ENCODE measurements around the gene TBXAS1.

The TBXAS1 gene

DNA sequence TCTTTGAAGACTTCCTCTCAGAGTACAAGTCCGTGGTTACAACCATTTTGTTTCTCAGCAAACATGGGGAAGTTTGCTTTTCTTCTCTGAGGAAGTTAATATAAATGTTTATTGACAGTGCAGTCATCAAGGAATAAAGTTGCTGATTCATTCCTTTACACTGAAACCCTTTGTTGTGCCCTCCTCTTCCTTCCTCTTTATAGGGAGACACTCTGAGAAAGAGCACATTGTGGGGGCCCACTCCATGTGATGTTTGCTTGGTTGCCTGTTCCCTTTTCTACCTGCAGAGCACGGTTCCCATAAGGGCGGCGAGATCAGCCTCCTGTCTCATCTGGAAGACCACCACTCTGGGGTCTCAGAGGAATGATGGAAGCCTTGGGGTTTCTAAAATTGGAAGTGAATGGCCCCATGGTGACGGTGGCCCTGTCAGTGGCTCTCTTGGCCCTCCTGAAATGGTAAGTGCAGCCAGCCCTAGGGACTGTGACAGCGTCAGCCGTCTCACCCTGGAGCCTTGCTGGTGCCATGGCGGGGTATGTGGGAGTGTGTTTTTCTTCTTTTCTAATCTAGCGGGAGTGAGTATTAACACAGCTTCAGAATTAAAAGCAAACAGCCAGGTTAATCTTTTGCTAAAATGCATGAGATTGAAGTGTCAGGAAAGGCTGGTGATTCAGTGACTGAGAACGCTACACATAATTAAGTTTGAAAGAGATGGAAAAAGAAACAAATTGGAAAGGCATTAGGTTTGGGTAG, at the start of gene TBXAS1:
TBXAS1 (plus strand) TSS at position 240 of the 750 bp plus-strand sequence; CDS start at position 367, 127 bp downstream.
- peak; percentile 93 for DNase-seq (ENCODE audit: low spot score)

DNA sequence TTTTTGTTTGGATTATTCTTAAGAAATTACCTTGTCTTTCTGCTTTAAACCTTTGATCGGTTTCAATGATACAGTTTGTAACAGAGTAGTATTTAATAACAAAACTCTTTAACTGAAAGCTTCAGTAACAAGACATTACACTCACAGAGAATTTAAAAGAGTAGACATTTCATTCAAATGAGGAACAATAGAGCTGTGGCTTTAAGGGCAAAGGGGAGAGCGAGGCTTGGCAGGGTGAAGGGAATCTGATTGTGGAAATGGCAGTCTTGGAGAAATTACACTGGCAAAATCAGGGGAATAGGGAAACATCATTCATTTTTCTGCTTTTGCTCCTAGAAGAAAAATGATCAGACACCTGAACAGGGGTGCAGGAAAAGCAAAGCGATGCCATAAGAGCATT, 46.1 kb upstream of the TBXAS1 start:
- no peak for DNase-seq (ENCODE audit: low spot score)

DNA sequence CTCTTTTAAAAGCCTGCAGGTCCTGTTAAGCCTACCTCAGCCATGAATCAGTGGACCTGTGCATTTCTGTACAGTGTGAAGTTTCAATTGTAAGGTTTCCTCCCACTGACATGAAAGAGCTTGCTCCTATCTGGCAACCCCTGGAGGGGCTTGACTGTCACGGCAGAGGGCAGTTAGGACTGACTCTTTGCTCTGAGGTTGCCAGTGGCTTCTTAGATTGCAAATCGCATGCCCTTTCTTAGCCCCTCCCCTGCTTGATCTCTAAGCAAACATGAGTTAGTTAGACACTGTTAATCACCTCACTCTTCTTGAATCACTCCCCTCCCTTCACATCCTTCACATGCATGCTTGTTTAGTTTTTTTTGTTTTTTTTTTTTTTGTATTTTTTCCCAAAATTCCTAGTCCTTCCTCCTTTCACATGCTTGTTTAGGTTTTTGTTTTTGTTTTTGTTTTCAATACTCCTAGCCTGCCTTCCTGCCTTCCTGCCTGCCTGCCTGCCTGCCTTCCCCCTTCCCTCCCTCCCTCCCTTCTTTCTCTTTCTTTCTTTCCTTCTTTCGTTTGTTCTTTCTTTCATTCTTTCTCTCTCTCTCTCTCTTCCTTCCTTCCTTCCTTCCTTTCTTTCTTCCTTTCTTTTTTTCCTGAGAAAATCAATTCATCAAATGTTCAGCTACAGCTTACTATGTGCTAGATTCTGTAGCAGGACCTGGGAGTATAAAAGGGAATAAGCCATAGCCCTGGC, 45.2 kb upstream of the TBXAS1 start:
- DNase-seq (ENCODE audit: low spot score) = peak; percentile 40

DNA sequence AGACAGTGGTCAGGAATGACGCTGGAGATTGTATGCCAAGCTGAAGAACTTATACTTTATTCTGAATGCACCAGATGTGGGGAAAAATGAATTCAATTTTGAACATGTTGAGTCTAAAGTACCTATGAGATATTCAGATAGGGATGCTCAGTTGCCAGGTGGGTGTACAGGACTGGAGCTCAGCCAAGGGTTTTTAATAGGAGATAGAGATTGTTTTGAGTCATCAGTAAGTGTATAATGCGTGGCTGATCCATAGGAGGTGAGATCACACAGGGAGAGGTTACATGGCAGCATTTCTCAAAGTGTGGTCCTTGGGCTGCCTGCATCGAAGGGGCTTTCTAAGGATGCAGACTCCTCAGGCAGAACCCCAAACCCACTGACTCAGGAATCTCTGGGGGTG, 44.4 kb upstream of the TBXAS1 start:
- DNase-seq (ENCODE audit: low spot score) = no peak

DNA sequence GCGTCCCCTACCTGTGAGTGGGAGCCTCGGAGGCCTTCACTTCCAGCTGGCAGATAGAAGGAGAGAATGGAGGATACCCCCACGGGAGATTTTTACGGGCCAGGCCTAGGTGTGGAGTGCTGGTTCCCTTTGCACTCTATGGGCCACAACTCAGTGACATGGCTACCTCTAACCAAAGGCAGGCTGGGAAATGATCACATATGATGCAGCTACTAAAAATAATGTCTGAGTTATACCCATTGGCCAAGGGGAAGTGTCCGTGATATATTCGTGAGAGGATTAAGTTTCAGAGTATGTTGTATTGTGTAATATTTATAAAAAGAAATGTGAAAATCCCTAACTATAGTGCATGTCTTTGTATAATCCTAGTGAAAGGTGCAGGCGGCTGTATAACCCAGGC, 37.7 kb upstream of the TBXAS1 start:
- no peak for DNase-seq (ENCODE audit: low spot score)

DNA sequence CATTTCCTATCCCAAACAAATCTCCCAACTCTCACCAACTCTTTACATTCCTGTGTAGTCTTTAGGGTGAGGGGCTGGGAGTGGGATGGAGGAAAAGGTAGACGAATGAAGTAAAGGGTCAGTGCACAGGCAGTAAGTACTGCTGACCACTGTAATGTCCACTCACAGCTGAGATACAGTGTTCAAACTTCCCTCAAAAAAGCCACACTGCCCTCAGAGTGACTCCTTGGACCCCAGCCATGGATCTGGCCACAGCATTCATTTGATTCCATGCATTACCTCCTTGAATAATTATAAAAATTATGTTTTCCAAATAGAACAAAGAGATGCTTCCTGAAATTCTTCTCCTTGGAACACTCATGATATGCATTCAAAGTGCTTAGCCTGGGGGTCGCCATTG, 31.5 kb upstream of the TBXAS1 start:
- DNase-seq (ENCODE audit: low spot score) = no peak

DNA sequence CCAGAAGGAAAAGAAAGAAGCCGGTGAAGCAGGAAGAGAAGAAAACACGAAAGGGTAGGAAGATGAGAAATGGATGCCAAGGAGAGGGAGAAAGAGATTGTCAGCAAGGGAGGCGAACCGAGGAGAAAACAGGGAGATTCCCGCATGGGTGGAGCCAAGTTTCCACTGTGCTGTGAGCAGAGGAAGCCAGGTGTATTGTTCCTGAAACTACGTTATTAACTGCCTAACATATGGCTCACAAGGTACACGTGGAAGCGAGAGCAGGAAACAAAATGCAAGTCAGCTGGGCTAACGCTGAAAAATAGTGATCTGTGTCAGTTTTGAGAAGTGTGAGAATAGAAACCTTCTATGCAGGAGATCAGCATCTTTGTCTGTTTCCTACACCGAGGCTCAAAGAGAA, 30.8 kb upstream of the TBXAS1 start:
- peak; percentile 64 for DNase-seq (ENCODE audit: low spot score)

DNA sequence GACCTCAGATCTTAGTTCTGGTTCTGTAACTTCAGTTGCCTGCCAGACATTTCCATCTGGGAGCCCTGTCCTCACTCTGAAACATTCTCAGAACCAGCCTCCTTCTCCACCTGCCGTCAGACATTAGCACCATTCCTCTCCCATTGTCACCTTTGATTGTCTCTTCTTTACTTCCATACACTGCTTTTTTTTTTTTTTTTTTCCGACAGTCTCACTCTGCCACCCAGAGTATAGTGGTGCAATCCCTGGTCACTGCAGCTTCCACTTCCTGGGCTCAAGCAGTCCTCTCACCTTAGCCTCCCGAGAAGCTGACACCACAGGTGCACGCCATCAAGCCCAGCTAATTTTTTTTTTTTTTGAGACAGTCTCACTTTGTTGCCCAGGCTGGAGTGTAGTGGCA, 30.2 kb upstream of the TBXAS1 start:
- DNase-seq (ENCODE audit: low spot score) = no peak

DNA sequence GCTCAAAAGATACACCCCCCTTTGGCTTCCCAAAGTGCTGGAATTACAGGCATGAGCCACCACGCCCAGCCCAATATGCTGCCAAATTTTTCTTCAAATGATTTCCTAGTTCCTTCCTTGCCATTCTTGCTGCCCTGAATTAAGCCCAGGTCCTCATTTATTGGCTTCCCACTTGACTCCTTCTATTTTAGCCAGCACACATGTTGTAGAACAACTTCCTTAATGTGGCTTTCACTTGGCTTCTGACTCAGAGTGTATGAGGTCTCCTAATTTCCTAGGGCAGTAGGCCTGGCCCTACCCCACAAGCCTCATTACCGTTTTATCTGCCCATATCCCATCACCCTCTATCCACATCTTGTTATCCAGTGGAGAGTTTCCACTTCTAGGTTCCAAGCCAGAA, 29.5 kb upstream of the TBXAS1 start:
- DNase-seq (ENCODE audit: low spot score) = no peak

DNA sequence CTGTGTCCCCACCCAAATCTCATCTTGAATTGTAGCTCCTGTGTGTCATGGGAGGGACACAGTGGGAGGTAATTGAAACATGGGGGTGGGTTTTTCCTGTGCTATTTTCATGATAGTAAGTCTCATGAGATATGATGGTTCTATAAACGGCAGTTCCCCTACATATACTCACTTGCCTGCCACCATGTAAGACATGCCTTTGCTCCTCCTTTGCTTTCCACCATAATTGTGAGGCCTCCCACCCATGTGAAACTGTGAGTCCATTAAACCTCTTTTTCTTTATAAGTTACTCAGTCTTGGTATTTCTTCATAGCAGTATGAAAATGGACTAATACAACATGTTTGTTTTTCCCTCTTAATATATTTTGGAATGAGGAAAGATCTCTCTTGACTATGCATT, 24.5 kb upstream of the TBXAS1 start:
- DNase-seq (ENCODE audit: low spot score) = no peak

DNA sequence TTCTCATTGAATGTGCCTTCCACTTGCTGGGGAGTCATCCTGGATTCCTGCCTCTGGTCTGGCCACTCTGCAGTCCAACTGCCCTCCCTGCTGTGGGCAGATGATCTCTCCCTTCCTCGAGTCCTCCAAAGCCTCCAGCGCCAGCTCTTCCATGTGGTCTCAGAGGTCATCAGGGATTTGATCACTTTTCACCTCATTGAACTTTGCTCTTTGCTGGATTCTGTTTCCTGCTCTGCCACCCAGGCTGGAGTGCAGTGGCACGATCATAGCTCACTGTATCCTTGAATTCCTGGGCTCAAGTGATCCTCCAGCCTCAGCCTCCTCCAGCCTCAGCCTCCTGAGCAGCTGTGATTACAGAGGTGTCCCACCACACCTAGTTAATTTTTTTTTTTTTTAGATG, 22.1 kb upstream of the TBXAS1 start:
- DNase-seq (ENCODE audit: low spot score) = no peak

DNA sequence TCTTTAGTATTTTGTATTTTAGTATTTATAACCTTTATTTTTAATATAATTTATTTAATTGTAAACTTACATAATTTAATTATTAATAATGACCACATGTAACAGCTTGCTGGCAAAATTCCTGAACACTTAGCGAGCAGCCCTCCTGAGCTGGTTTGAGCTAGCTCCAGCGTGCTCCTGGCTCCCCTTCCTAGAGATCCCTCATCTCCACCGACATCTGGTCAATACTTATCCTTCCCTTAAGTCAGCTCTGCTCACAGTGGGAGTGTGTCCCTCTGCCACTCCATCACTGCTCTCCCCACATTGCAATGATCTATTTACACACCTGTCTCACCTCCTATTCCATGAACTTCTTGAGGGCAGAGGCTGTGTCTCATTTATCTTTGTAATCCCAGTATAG, 20.6 kb upstream of the TBXAS1 start:
- DNase-seq (ENCODE audit: low spot score) = no peak

DNA sequence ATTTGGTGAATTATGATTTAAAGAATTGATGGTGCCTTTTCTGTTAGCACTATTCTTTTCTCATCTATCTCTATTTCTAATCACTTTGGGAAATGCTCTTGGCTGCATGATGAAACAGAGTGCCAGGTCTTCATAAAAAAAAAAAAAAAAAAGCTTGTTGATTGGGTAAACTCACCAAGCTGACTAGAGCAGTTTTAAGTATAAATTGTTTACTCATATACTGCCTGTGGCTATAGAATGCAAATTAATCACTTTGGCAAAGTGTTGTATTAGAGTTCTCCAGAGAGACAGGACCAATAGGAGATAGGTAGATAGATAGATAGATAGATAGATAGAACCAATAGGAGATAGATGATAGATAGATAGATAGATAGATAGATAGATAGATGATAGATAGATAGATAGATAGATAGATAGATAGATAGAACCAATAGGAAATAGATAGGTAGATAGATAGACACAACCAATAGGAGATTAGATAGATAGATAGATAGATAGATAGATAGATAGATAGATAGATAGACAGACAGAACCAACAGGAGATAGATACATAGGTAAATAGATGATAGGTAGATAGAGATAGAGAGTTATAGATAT, 20.1 kb upstream of the TBXAS1 start:
- DNase-seq (ENCODE audit: low spot score) = no peak

DNA sequence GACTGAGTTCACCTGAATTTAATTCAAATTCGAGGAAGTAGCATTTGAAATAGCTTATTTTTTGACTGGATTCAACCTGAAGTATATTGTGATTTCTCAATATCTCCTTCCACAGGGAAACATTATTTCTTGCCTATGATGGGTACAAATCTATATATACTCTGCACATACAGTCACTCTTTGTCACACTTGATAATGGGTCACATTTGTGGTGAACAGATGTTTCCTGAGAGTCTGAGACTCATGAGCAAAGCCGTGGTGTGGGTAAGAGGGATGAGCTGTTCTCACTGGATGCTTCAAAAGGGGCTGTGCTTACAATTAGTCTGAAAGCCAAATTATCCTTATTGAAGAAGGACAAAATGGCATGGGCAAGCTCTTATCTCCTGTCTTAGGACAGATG, 18.0 kb upstream of the TBXAS1 start:
- no peak for DNase-seq (ENCODE audit: low spot score)

DNA sequence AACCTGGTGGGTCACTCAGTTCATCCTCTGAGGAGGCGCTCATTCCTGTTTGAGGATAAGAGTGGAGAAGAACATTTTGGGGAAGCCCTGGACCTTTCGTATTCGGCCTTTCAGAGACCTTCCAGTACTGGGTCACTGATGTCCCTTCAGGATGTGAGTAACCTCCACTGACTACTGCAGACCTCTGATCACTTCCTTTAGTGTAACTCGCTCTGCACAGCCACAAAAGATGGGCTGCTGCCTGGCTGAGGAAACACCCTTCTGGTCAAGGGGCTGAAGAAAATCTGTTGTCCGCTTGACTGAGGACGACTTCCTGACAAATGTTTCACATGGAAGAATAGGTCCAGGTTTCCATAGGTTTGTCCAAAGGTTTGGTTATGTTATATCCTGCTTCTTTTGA, 15.9 kb upstream of the TBXAS1 start:
- no peak for DNase-seq (ENCODE audit: low spot score)

DNA sequence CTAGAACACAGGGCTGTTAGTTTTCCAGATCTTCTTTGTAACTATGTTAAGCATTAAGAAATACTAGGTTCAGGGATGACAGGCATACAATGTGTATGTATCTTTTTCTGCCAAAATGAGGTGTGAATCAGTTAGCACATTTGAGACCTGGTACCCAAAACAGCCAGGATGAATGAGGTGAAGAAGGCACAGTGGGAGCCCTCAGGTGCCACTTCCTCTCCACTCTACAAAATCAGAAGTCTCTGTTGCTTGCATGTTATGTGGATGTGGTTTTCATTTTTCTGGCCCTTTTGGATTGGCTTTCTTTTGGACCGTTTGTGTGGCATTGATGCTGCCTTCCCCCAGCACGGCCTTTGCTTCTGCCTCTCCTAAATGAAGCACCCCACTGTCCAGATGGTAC, 15.4 kb upstream of the TBXAS1 start:
- DNase-seq (ENCODE audit: low spot score) = no peak

DNA sequence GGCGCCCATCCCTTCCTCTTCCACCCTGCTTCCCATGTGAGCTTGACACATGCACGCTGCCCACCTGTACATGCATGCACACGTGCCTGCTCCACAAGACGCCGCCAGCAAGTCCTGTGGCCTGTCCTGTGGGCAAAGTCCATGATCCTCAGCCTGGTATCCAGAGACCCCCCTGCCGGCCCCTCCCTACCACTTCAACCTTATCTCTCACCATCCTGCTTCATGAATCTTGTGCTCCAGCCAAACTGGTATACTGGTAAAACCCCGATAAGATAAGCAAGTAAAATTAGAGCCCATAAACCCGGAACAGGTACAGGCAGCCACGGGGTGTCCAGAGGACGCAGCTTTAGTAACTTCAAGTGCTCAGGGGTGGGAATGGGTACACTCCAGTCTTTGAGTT, 11.8 kb upstream of the TBXAS1 start:
- no peak for DNase-seq (ENCODE audit: low spot score)

DNA sequence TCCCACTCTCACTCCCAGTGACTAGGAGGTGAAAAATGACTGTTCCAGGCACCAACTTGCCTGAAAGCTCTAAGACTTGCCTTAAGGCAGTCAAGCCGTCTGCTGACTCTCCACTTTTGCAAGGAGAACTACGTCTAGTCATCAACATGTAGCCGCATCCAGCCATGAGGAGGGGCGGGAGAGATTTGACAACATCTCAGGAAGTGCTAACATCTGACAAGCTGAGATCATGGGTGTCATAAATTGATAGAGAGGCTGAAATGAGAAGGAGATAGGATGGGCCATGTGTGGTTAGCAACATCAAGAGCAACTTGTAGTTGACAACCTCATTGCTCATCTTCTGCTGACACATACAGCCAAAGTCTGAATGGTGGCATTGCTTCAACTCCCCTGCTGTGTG, 9.0 kb upstream of the TBXAS1 start:
- DNase-seq (ENCODE audit: low spot score) = no peak

DNA sequence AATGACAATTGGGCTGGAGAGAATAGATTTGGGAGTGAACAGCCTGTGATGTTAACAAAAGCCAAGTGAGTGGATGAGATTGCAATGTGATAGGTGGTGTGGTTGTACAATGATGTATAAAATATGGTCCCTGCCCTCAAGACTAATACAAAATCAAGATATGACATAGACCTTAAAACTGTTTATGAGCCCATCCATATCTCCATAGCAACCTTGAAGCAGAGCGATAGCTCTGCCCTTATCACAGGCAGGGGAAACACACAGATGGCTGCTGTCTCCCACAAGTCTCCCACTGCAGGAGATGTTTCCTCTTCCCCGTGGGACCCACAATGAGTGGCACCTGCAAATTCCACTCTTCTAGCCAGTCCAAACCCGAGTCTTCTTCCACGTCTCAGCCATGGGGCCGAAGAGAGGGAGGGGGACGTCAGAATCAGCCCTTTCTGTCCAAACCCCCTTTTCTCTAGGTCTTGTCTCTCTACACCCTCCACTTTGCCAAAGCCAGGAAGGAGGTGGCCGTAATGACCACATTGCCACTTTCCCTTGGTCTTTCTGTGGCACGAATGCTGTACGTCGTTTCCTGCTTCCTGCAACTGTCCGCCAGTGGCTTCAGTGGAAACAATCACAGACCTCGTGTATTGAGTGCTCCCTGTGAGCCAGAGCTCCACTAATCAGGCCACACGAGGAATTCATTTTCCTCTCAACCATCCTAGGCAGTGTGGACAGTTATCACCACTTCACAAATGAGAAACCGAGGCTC, 7.5 kb upstream of the TBXAS1 start:
- no peak for DNase-seq (ENCODE audit: low spot score)

DNA sequence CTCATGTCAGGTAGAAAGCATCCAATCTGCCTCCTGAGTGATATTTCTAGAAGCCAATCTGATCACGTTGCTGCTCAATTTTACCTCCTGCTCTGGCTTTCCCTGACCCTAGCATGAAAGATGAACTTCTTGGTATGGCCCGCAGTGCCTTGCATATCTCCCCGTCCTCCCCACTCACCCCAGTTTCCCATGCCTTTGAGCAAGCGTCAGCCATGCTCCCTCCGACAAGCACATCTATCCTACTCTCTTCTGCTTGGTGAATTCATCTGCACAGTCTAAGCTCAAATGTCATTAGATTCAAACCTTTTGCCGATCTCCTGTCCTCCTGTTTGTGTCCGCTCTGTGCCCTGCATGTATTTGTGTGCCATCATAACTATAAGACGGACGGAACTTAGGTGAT, 6.2 kb upstream of the TBXAS1 start:
- no peak for DNase-seq (ENCODE audit: low spot score)

DNA sequence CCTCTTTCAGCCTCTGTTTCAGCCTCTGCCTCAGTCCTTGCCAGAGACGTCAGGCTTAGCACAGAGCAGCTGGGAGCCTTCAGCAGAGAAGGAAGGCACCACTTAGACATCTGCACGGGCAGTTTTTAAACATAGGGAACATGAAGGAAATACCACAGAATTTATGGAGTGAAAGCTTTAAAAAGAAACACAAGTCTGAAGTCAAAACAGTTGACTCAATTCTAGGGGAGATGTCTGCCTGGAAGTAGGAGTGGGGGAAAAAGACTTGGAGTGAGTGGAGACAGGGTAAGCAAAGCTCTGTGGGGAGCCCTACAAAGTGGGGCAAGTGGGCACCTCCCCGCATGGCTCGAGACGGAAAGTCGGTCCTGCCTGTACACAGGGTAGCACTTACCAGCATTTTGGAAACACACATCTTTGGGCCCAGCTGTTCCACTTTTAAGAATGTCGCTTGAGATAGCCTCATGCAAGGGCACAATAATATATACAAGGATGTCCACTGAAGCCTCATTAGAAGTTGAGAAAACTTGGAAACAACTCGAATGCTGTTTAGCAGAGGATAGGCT, 5.0 kb upstream of the TBXAS1 start:
- DNase-seq (ENCODE audit: low spot score) = no peak

DNA sequence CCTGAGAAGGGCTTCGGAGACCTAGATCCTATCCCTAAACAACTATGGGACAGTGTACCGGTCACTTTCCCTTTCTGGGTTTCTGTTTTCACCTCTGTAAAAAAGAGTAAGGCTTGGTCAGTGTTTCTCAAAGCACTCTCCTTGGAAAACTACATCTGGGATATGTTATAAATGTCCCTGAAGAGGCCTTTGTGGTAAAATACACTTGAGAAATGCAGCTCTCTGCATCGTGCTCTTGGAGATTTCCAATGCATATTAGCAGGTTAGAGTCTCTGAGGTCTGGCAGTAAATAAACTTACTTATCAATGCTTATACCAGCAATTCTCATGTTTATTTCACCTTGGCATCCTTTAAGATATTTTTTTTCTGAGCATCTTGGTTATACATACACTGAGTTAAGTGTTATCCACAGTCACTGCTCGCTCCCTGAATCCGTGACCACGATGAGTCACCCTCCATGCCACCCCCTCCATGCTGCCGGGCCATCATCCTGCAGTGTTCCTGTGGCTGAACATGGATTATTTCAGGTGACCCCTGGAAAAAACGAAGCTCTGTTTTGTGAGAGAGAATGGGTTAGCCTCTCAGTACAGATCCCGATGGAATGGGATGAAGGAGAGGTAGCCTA, 3.3 kb upstream of the TBXAS1 start:
- peak; percentile 73 for DNase-seq (ENCODE audit: low spot score)

All from kidney tubule cell (primary cell).